GM06990 (cell line): Measurements from ENCODE around the gene ST6GALNAC3.

Source experiments
- DNase-seq: peaks from one replicate; pipeline ENCODE4 v3.0.0-alpha.2; 2011; ENCODE audit not compliant: insufficient read length; ENCODE audit errors: extremely low read depth
- H3K27me3 ChIP-seq: replicated peaks from 2 replicates; pipeline ENCODE4 v1.6.0; 2011; ENCODE audit warnings: low read length; ENCODE audit not compliant: control insufficient read depth, insufficient read depth
- H3K36me3 ChIP-seq: 2 replicates; pipeline ENCODE4 v1.5.1; 2011; ENCODE audit warnings: low read length; ENCODE audit not compliant: control insufficient read depth, insufficient read depth
- H3K4me3 ChIP-seq: replicated peaks from 2 replicates; pipeline ENCODE4 v1.5.1; 2011; ENCODE audit warnings: low read depth, mild to moderate bottlenecking, control low read depth, low read length
- TF ChIP-seq, protein P1 (sequence below): IDR thresholded peaks from 2 replicates; pipeline ENCODE4 v1.5.1; 2011; ENCODE audit warnings: low read length, control low read depth, mild to moderate bottlenecking, inconsistent platforms; ENCODE audit not compliant: insufficient read depth, poor library complexity, severe bottlenecking

Gene ST6GALNAC3

DNA sequence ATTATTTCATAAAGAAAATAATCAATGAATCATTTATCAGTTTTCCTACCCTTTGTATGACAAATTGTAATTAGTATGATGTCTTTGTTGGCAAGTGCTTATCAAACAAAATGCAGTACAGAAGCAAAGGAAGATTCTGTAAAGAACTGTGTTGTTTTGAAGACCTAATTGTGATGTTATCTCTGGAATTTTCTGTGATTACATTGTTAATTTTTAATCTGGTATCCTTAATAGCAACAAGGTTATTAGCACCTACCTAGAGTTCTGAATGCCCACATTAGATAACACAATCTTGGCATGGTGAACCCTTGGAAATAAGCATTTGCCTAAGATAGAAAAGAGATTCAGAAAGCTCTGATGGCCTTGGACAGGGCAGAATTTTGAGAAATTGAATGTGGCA is 518.6 kb downstream of the ST6GALNAC3 start:
- Histone ChIP-seq H3K4me3 (no peak overlapping the region), H3K27me3 (no peaks in the 10 kb centered on the region), H3K36me3 (no peaks in the 10 kb centered on the region)
- TF ChIP-seq, protein P1, sequence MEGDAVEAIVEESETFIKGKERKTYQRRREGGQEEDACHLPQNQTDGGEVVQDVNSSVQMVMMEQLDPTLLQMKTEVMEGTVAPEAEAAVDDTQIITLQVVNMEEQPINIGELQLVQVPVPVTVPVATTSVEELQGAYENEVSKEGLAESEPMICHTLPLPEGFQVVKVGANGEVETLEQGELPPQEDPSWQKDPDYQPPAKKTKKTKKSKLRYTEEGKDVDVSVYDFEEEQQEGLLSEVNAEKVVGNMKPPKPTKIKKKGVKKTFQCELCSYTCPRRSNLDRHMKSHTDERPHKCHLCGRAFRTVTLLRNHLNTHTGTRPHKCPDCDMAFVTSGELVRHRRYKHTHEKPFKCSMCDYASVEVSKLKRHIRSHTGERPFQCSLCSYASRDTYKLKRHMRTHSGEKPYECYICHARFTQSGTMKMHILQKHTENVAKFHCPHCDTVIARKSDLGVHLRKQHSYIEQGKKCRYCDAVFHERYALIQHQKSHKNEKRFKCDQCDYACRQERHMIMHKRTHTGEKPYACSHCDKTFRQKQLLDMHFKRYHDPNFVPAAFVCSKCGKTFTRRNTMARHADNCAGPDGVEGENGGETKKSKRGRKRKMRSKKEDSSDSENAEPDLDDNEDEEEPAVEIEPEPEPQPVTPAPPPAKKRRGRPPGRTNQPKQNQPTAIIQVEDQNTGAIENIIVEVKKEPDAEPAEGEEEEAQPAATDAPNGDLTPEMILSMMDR, result no peak
- no peak for DNase-seq

- DNase-seq, result no peak
- Histone ChIP-seq H3K36me3 (no peaks in the 10 kb centered on the region), H3K4me3 (no peak overlapping the region), H3K27me3 (no peaks in the 10 kb centered on the region)
- TF ChIP-seq, protein P1, result no peak
Observed at GRCh38 chr1:76593618-76594017, 519.1 kb downstream of the ST6GALNAC3 start.

DNA sequence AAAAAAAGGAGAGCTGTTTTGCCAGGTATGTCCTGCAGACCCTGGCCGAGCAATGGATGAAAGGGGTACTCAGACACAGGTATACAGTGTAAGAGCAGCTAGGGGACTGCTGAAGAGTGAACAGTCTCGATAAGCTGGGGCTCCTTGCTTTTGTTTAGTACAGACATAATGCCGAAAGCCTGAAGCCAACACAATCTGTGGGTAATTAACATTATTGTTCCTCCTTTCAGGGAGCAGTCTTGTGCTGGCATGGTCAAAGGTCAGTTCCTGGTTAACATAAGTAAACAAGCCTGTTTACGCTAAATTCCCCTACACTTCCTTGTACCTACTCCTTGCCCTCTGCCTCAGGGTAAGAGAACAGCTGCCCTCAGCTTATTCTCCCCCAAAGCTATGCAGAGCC is 520.5 kb downstream of the ST6GALNAC3 start:
- TF ChIP-seq, protein P1, result no peak
- H3K27me3 ChIP-seq, result no peaks in the 10 kb centered on the region
- H3K4me3 ChIP-seq, result no peak overlapping the region
- no peaks in the 10 kb centered on the region for H3K36me3 ChIP-seq
- DNase-seq, result no peak

GRCh38 chr1:76601465-76601864 is 526.9 kb downstream of the ST6GALNAC3 start:
- DNase-seq, result no peak
- H3K27me3 ChIP-seq, result no peaks in the 10 kb centered on the region
- TF ChIP-seq, protein P1, result no peak
- H3K36me3 ChIP-seq, result no peaks in the 10 kb centered on the region
- H3K4me3 ChIP-seq, result no peak overlapping the region

DNA sequence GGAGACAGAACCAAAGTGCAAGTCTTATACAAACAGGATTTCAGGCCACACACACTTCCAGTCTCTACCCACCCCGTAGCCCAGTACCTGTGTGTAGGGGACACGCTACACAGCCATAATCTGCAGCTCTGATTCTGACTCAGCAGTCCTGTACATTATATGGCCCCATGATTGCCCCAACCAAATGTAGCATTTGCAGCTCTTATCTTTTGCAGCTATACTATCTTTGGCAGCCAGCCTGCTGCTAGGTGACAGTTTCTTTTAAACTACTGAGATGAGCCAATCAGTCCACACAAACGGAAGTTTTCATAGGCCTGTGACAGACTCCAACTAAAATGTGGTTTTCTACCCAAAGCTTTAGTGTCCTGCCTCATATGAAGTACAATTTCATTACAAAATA is 533.2 kb downstream of the ST6GALNAC3 start:
- Histone ChIP-seq H3K36me3 (no peaks in the 10 kb centered on the region), H3K27me3 (no peaks in the 10 kb centered on the region; the same call in 1 of the 2 replicates), H3K4me3 (no peak overlapping the region)
- DNase-seq, result no peak
- TF ChIP-seq, protein P1, result no peak

DNA sequence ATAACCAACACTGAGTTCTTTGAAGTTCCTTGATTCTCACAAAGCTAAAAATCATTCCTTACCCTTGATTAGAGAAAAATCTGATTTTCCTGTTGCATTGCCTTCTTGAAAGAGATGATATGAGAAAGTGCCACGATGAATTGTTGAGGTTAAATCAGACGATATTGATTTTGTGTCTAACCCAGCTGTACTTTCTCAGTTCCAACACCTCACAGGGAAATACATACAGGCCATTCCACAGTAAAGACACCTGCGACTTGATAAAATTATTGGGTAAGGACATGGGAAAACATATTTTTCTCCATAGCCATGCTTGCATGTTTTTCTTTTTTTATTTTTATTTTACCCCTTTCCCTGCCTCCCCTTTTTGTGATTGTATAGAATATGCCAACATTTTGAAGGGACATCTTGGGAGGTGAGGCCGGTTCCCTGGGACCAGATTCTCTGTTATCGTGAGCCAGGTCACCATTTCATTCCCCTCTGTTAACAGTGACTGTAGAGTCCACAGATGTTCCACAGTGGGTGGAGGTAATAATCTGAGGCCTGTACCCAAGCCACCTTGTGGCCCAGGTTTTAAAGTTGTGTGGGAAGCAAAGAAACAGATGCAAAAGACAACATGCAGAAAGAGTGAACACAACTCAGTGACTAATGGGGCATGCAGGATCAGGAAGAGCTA is 537.4 kb downstream of the ST6GALNAC3 start:
- Histone ChIP-seq H3K27me3 (no peaks in the 10 kb centered on the region; the same call in 1 of the 2 replicates), H3K4me3 (no peak overlapping the region), H3K36me3 (no peaks in the 10 kb centered on the region)
- no peak for DNase-seq
- TF ChIP-seq, protein P1, result no peak
